HG02759 (cell line): ENCODE results near the gene HHIPL1.
"Not testable (repeated sequence)": the region's sequence is repeated elsewhere in the genome, so short reads cannot be mapped to it uniquely, and the experiment has no call there.

ENCODE experiments used
- ATAC-seq: cut with Tn5 transposase; IDR thresholded peaks from one replicate; pipeline ENCODE4 v1.9.1; 2021; ENCODE audit warnings: mild to moderate bottlenecking, moderate library complexity; ENCODE audit not compliant: unreplicated experiment

Gene HHIPL1

DNA sequence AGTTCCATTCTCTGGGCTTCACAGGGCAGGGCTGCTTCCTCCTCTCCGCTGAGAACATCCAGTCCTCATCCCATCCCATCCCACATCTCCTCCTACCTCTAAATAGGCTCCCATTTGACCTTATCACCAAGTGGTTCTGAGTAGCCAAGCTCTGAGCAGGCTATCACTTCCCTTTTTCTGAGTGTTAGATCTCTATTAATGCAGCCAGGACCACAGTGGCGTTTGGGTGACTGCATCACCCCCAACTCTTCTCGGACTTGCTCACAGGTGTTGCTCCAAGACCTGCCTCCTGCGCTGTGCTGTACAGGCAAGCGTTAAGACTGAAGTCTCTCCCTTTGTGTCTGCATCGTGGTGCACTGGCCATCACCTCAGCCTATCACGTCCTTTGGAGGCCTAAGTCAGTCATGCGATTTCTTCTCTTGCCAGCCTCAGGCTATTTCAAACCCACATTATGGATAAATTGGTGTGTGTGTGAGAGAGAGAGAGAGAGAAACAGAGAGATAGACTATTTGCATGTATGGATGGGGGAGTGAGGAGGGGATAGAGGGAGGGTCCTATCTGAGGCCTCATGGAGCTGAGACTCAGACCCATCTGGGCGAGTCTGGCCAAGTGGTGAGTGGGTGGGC lies 12.4 kb upstream of the HHIPL1 start:
- ATAC-seq, result no peak

DNA sequence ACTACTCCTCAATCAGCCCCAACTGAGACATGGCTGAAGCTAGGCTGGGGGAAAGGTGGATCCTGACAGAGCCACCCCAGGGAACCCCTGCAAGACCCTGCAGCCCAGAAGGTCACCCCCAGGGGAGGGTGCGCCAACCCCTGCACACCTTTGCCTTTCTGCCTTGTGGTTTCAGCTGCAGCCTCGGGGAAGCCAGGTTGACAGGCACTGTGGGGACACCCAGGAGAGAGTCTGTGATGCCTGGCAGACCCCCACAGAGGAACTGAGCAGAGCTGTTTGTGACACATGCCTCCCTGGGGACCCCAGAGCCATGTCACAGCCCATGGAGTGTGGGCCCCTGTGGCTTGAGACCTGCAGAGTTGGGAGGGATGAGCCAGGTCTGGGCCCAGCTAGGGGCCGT lies 11.8 kb upstream of the HHIPL1 start:
- ATAC-seq, result no peak

DNA sequence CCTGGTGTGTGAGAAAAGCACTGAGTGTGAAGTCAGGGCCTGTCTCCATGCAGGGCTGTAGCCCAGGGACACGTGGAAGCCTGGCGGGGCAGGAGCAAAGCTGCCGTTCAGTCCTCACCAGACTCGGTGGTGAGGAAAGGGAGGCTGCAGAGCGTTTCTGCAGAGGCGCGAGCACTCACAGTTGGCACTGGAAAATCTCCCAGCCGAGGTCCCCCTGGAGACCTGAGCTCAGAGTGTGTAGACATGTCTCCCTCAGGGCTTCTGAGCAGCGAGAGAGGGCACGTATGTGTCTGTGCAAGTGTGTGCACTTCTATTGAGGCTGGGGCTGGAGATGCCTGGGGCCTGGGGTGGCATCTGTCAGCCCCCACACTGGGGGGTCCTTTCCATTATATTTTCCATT lies 11.0 kb upstream of the HHIPL1 start:
- ATAC-seq, result no peak

DNA sequence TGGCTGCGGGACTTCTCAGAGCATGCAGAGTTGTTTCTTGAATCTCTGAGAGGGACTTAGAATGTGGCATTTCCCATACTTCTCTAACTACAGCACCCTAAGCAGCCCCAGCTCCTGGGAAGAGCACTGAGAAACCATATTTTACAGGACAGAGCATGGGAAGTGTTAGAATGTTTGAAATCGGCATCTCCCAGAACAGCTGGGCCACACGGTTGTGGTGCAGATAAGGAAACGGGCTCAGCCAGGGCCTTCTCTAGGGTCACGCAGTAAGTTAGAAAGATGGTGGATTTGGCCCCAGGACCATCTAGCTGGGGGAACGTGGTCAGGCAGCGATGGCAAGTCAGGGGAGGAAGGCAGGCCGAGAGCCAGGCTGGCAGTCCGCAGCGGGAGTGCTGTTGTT lies 10.5 kb upstream of the HHIPL1 start:
- ATAC-seq, result no peak

DNA sequence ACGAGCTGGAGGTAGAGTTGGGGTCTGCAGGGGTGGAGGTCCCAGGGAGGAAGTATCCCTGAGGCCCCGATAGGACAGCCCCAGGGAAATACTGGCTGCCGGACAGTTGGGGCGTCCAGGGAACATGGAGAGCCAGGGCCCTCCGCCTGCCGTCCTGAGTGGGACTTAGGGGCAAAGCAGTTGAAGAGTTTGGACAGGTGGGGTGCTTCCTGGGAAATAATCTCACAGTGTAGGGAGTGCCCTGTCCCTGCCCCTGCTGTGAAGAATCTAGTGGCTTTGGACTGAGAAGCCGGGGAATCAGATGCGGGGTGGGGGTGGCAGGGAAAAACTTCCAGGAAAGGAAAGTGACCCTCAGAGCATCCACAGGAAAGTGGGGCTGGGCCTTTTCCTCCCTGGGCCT lies 9.8 kb upstream of the HHIPL1 start:
- ATAC-seq, result no peak

DNA sequence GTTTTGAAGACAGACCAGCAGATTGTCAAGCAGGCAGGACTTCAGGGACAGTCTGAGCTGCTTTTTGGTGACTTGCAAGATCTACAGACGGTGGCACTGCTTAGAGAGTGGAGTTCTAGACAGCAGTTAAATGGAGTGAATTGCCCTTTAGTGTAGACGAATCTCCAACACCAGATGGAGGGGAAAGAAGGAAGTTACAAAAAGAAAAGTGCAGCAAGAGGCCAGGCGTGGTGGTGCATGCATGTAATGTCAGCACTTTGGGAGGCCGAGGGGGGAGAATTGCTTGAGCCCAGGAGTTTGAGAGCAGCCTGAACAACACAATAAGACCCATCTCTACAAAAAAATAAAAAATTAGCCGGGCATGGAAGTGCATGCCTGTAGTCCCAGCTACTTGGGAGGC lies 8.4 kb upstream of the HHIPL1 start:
- no peak for ATAC-seq

DNA sequence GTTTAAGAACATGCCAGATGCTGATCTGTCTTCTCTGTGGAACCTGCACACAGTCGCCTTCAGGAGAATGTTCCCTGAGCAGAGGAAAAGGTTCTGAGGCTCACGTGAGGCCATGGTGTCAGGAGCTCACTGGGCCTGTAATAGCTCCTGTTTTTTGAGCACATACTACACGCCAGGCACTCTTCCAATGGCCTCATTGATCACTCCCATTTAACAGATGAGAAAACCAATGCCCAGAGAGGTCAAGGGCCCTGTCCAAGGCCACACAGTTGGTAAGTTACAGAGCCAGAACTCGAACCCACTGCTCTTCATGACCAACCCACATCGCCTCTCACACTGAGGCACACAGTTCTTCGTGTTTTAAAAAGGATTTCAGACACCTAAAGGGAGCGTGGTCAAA lies 7.3 kb upstream of the HHIPL1 start:
- no peak for ATAC-seq

DNA sequence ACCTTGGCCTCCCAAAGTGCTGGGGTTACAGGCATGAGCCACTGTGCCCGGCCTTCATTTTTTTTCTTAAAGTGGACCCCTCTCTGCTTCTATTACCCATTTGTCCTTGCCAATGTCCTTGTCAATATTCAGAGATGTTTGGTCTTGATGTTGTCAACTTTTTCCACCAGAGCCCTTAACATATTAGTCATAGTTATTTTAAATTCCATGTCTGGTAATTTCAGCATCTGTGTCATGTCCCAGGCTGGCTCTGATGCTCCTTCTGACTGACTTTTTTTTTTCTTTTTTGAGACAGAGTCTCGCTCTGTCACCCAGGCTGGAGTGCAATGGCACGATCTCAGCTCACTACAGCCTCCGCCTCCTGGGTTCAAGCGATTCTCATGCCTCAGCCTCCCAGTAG lies 2.2 kb upstream of the HHIPL1 start:
- not testable (repeated sequence) for ATAC-seq

DNA sequence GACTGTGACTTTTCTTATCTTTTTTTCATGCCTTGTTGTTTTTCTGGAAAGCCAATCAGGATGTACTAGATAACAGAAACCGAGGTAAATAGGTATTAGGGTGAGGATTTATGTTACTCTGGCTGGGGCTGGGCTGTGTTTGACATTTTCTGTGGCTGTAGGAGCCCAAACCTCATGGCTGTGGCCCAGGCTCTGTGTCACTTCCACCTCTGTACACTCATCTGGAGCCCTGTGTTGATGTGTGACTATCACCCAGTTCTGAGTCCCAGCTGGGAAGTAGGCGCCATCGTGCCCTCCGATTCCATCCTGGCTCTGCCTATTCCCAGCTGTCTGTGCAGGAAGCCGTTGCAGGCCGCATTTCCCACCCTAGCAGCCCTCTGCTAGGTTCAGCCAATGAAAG lies 1.6 kb upstream of the HHIPL1 start:
- no peak for ATAC-seq

DNA sequence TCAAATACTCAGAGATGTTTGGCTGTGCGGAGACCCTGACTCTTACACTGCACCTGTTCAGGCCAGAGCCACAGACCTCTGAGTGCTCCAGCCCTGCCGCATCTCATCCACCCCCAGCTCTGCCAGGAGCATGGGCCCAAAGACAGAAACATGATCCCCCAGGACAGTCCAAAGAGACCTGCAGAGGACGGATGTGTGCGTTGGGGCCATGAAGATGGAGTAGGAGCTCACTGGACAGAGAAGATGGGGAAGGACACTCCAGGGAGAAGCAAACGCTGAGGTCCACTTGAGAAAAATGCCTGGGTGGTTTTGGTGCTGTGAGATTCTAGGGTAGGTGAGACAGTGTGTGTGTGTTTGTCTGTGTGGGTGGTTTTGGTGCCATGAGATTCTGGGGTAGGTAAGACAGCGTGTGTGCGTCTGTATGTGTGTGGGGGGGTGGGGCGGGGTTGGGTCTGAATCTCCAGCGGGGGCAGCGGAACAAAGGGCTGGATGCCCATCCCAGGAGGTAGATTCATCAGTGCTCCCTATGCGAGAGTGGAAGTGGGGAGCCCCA lies 818 bp upstream of the HHIPL1 start:
- ATAC-seq, result no peak

DNA sequence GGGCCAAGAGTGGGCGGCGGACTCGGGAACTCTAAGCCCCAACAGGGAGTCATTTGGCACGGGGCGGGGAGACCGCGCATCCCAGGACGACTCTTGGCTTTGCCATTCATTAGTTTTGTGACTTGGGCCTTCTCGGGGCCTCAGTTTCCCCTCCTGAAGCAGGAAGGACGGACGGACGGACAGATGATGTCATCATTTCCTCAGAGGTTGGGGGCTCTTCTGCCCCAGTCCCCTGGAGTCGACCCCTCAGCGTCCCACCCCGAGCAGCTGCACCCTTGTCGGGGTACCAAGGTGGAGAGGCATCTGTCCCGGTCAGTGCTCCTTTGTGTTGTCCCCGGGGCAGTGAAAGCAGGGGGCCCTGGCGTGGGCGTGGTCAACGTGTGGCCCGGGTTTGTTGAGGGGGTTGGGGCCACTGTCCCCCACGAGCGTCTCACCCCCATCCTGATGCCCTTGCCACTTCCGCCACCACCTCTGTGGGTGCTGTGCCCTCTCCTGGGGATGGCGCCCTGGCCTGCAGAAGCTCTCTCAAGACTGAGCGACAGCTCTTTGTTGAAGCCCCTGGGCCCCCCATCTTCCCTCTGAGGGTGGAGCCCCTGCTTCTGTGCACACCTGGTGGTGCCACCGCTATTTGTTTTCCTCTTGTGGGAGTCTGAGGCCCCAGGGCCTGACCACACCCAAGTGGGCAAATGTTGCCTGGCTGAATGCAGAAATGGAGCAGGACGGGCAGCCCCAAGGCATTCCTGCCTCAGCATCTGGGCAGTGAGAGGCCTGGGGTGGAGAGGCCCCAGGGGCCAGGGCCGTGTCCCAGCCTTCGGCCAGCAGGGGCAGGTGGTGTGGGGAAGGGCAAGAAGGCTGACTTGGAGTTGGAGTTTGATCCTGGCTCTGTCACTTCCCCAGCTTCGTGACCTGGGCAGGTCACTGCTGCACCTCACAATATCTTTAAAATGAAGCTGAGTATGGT lies 896 bp downstream of the HHIPL1 start:
- no peak for ATAC-seq

DNA sequence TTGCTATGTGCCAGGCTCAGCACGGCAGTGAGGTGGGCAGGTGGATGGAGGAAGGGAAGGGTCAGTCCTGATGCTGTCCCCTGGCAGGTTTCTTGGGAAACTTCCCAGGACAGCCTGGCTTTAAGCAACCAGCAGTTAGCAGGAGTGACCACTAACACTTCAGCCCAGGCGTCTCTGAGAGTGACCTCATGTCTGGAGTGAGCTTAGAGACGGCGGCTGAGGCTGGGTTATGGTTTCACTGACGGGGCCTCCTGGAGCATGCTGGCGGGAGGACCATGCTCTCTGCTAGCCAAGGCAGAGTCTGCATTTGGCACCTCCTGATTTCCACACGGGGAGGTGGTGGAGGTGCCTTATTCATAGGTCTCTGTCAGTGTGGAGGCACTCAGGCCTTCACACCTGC lies 2.5 kb downstream of the HHIPL1 start:
- ATAC-seq, result no peak

DNA sequence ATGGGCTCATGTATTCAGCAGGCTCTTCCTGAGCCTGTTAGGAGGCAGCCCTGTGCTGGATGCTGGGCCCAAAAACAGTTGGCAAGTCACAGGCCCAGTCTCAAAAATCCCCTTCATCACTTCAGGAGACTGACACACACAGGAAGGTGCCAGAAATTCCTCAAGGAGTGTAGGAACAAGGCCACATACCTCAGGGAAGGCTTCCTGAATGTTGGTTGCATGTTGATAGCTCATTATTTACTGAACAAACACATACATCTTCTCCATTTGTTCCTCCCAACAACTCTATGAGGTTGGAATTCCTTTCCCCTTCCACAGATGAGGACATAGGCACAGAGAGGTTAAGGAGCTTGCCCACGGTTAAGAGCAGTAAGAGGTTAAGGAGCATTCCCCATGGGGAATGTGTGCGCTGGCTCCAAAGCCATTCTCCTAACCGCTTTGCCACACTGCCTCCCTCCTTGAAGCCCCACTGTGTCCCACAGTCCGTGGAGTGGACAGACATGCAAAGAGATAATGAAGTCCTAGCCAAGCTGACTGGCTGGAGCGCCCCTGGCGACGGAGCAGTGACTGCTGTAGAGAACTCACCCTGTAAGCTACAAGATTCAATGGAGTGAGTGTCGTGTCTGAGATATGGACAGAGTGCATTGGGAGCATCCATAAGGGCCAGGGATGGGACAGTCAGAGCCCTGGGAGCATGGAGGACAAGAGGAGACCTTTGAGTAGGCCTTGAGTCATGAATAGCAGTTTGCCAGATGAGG lies 3.3 kb downstream of the HHIPL1 start:
- no peak for ATAC-seq

DNA sequence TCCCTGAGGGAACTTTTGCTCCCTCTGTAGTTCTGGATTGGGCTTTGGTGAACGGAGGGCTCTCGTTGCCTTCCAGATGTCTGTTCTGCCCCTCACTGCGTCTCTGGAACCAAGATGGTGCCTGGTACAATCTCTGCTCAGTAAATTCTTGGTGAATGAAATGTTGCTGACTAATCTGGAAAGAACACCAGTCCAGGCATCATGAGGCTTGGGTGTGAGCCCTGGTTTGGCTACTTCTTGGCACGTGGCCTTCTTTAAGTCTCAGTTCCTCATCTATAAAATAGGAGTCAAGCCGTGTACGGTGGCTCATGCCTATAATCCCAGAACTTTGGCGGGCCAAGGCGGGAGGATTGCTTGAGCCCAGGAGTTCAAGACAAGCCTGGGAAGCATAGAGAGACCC lies 4.3 kb downstream of the HHIPL1 start:
- no peak for ATAC-seq

DNA sequence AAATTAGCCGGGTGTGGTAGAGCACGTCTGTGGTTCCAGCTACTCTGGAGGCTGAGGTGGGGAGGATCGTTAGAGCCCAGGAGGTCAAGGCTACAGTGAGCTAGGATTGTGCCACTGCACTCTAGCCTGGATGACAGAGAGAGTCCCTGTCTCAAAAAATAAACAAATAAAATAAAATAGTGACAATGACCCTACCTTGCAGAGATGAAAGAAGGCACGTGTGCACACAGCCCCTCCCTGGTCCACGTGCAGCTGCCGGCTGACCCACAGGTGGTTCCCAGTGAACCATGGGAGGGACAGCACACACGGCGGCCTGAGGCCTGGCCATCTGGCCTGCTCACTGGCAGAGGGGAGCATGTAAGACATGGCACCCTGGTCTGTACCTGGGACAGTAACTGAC lies 4.7 kb downstream of the HHIPL1 start:
- no peak for ATAC-seq

DNA sequence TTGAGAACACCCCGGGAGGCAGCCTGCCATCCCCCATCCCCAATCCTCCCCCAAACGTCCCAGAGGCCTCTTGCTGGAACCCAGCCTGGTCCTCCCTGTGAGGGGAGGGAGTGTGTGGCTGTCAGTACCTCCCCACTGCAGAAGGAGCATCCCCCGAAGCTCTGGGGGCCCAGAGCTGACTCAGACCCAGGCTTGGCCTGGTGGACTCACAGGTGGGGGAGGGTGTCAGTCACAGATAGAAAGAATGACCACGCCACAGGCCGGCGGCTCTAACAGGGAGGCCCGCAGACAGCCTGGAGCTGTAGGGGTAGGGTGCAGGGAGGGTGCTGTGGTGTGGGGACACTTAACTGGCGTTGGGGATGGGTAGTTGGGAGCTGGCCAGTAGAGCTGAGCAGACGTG lies 5.3 kb downstream of the HHIPL1 start:
- ATAC-seq, result no peak

DNA sequence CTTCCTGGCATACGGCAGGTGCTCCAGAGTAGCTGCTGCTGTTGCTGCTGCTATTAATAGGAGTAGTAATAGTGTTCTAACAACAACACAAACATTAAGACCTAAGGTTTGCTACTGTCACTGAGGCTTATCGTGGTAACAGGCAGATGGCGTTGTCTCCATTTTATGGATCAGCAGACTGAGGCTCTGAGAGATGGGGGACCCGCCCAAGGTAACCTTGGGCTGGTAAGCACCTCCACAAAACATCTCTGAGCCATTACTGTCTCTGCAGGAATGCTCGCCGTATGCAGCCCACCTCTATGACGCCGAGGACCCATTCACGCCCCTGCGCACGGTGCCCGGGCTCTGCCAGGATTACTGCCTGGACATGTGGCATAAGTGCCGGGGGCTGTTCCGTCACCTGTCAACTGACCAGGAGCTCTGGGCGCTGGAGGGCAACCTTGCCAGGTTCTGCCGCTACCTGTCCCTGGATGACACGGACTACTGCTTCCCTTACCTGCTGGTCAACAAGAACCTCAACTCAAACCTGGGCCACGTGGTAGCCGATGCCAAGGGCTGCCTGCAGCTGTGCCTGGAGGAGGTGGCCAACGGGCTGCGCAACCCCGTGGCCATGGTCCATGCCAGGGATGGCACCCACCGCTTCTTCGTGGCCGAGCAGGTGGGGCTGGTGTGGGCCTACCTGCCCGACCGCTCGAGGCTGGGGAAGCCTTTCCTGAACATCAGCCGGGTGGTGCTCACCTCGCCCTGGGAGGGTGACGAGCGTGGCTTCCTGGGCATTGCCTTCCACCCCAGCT lies 7.2 kb downstream of the HHIPL1 start:
- no peak for ATAC-seq

DNA sequence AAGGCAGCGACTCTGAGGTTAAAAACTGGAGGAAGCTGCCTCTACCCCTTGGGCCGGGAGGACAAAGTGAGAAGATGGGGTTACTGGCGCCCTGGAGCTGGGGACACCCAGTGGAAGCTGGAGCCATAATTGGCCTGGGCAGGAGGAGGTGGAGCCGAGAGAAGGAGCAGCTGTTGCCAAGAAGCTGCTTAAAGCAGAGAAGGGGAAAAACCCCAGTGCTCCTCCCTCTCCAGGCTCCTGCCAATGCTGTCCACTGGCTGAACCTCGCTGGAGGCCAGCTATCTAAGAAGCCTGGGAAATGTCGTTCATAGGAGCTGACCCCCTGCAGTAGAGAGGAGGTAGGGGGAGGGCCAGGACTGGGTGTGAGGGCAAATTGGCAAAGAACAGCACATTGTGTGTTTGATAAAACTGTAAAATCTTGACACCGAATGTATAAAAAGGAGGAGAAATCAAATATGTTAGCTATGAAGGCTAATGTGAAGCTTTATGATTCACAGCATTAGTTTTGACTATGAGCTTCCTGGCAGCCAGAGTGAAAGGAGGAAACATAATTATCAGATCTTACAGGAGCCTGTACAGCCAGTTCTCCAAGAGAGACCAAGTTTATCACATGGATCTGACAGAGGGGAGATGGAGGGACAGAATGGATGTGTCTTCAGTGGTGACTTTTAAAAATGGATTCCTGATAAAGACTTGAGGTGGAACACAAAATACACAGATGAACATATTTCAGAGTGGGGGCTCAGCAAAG lies 9.5 kb downstream of the HHIPL1 start:
- no peak for ATAC-seq

DNA sequence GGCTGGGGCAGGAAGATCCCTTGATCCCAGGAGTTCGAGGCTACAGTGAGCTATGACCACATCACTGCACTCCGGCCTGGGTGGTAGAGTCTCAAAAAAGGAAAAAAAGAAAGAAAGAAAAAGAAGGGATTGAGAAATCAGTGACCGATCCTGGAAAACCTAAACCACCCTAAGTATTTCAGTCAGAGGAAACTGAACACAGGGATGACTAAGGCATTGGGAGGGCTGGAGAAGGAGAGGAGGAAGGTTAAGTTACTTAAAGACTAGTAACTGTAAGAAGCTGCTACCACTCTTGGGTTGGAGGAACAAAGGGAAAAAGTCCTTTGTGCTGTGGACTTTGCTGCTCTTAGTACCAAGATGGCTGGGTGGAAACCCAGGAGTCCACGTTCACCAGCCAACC lies 10.6 kb downstream of the HHIPL1 start:
- ATAC-seq, result no peak

DNA sequence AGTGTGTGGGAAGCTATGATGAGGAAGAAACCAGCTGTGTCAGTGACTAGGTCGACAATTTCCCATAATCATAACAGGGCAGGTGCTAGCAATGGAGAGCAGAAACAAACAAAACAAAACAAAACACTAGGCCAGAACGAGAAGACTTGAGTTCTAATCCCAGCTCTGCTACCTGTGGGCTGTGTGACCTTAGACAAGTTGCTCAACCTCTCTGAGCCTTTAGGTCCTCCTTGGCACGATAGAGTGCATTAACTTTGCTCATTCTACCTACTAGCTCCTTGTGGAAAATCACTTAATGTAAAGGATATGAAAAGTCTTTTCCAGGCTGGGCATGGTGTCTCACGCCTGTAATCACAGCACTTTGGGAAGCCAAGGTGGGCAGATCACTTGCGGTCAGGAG lies 11.2 kb downstream of the HHIPL1 start:
- ATAC-seq, result no peak
